HG02943 (cell line): ENCODE measurements around the gene PIK3C2A.

Experiments
- ATAC-seq: cut with Tn5 transposase; IDR thresholded peaks from one replicate; pipeline ENCODE4 v1.9.1; 2021; ENCODE audit warnings: mild to moderate bottlenecking, low read depth, moderate library complexity; ENCODE audit not compliant: unreplicated experiment

Gene PIK3C2A

DNA sequence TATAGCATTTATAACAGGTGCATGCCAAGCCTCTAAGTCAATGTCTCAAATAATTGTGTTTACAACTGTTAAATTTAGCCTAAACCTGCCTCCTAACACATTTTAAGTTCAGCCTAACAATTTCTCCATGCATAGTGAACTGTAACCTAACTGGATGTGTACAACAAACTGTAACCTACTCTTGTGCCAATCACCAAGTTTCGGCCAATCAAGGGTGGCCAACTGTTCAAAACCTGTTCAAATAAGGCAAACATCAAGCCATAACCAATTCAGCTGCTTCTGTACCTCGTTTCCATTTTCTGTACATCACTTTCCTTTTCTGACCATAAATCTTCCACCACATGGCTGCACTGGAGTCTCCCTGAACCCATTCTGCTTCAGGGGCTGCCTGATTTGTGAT lies 45.4 kb downstream of the PIK3C2A start:
- no peak for ATAC-seq

DNA sequence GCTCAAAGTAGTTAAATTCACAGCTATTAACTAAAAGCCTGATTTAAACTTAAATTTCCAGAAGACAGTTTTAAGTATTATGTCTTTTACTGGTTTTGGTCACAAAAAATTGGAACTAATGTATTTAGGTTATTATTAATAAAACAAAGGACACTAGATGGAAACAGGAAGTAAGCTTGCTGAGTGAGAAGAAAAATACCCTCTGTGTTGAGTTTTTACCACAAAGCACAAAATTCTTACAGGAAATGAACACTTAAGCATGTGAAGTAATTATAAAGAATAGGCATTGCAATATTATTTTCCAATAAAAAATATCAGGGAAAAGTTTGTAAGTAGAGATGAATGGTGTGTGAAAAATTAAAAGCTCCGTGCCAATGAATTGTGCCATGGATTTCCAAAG lies 46.3 kb downstream of the PIK3C2A start:
- ATAC-seq = no peak

DNA sequence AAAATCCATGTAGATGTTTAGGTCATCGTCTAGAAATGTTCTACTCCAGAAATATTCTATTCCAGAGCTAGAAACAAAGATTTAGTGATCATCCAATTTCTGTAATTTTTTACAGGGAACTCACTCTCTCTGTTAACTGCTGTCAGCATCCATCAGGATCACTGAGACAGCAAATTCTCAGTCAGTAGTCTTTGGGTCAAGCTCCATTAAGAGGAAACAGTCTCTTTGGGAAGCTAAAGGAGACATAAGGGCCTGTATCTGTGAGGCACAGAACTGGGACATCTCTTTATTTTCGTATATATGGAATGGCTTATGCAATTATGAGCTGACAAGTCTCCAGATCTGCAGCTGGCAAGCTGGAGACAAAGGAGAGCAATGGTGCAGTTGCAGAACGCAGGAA lies 48.3 kb downstream of the PIK3C2A start:
- ATAC-seq = no peak
